Measurements from ENCODE around the gene ANKRD36C.
"Not testable (repeated sequence)": the region's sequence is repeated elsewhere in the genome, so short reads cannot be mapped to it uniquely, and the experiment has no call there.

ANKRD36C gene

GRCh38 chr2:95939947-95940346 lies 51.7 kb downstream of the ANKRD36C start:
- in situ Hi-C loops (cut with MboI; ENCODE audit: low sequenced_read_pairs, unreplicated experiment): not testable (repeated sequence)

GRCh38 chr2:95930740-95931139 lies 60.9 kb downstream of the ANKRD36C start:
- in situ Hi-C loops (cut with MboI; ENCODE audit: low sequenced_read_pairs, unreplicated experiment); DNase-seq (ENCODE audit: low spot score): not testable (repeated sequence)

More at GRCh38 chr2:95939947-95940346, 51.7 kb downstream of the ANKRD36C start:
- DNase-seq (ENCODE audit: low spot score): not testable (repeated sequence)

GRCh38 chr2:95917007-95917406 lies 74.6 kb downstream of the ANKRD36C start:
- DNase-seq (ENCODE audit: low spot score); in situ Hi-C loops (cut with MboI; ENCODE audit: low sequenced_read_pairs, unreplicated experiment): not testable (repeated sequence)

DNA sequence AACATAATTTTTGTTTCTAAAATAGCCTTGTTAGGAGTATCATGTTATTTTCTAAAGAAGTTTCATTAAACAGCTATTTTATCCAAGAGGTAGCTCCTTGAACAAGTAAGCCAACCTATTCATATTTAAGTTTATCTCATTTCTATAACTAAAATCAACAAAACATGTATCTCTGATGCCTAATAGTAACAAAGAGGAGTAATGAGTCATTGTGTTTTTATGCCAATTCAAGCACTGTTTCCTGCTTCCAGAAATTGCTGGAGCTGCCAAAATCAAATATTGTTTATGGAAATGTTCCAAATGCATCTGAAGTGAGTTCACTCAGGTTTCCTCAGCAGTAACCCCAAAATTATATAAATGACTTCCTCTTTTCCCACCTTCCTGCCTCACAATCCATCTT lies 76.5 kb downstream of the ANKRD36C start:
- in situ Hi-C loops (cut with MboI; ENCODE audit: low sequenced_read_pairs, unreplicated experiment); DNase-seq (ENCODE audit: low spot score): not testable (repeated sequence)

DNA sequence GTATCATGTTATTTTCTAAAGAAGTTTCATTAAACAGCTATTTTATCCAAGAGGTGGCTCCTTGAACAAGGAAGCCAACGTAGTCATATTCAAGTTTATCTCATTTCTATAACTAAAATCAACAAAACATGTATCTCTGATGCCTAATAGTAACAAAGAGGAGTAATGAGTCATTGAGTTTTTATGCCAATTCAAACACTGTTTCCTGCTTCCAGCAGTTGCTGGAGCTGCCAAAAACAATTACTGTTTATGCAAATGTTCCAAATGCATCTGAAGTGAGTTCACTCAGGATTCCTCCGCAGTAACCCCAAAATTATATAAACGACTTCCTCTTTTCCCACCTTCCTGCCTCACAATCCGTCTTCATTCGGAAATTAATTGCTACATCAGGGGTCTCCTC lies 80.2 kb downstream of the ANKRD36C start:
- in situ Hi-C loops (cut with MboI; ENCODE audit: low sequenced_read_pairs, unreplicated experiment); DNase-seq (ENCODE audit: low spot score): not testable (repeated sequence)

GRCh38 chr2:95894443-95894842 lies 97.2 kb downstream of the ANKRD36C start:
- DNase-seq (ENCODE audit: low spot score); in situ Hi-C loops (cut with MboI; ENCODE audit: low sequenced_read_pairs, unreplicated experiment): not testable (repeated sequence)

DNA sequence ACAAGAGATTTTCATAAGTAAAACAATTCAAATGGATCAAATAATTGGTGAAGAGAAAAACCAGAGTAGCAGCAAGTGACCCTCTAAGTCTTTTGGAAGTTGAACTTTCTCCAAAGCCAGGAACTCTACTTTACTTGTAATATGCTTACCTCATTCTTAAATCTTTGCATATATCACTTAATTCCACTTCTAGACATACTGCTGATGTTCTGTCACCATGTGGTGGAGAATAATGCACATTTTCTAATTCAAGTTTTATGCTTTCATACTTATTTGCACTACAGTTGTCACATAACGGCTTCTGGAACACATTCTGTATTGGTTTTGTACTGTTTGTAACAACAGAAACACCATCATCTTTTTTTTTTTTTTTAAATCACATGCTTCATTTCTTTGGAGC lies 123.7 kb downstream of the ANKRD36C start:
- DNase-seq (ENCODE audit: low spot score); in situ Hi-C loops (cut with MboI; ENCODE audit: low sequenced_read_pairs, unreplicated experiment): not testable (repeated sequence)

DNA sequence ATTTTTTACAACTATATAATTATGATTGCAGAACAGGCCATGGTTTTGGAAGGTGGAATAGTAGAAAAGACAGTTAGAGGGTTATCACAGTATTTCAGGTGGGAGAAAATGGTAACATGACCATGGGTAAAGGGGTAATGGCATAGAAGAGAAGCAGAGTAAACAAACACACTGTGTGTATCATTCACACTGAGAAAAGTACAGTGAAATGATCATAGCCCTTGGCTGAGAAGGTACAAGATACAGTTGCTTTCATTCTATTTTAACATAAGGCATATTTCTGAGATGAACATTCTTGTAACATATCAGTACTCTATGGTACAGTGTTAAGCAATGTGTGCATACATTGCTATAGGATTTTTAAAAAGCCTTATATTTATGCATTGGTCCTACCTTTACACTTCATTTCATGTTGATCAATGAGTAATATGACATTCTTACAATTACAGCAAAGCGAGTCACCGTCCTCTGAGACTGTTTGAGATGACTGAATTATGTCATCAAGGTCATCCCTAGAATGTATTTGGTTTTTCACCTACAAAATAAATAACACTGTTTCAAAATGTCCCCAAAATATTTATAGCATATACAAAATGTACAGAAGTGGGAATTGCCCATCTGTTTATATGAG lies 124.5 kb downstream of the ANKRD36C start:
- in situ Hi-C loops (cut with MboI; ENCODE audit: low sequenced_read_pairs, unreplicated experiment): not testable (repeated sequence)

GRCh38 chr2:95862121-95862520 lies 129.5 kb downstream of the ANKRD36C start:
- DNase-seq (ENCODE audit: low spot score); in situ Hi-C loops (cut with MboI; ENCODE audit: low sequenced_read_pairs, unreplicated experiment): not testable (repeated sequence)

More for the DNA sequence above, 124.5 kb downstream of the ANKRD36C start:
- not testable (repeated sequence) for DNase-seq (ENCODE audit: low spot score)

GRCh38 chr2:95836151-95836550 lies 155.5 kb downstream of the ANKRD36C start:
- TF ChIP-seq CTCF (IDR thresholded peaks at IDR 0.05; ENCODE audit: borderline replicate concordance, control extremely low read depth, extremely low read depth, insufficient read depth, missing control alignments): no peak
- in situ Hi-C loops (cut with MboI; ENCODE audit: low sequenced_read_pairs, unreplicated experiment): no loop called here
- DNase-seq (ENCODE audit: low spot score): no peak

GRCh38 chr2:95834077-95835013 lies 157.3 kb downstream of the ANKRD36C start:
- in situ Hi-C loops (cut with MboI; ENCODE audit: low sequenced_read_pairs, unreplicated experiment); DNase-seq (ENCODE audit: low spot score): not testable (repeated sequence)

- DNase-seq (ENCODE audit: low spot score); in situ Hi-C loops (cut with MboI; ENCODE audit: low sequenced_read_pairs, unreplicated experiment): not testable (repeated sequence)
Observed at GRCh38 chr2:95824218-95824617, 167.4 kb downstream of the ANKRD36C start.

DNA sequence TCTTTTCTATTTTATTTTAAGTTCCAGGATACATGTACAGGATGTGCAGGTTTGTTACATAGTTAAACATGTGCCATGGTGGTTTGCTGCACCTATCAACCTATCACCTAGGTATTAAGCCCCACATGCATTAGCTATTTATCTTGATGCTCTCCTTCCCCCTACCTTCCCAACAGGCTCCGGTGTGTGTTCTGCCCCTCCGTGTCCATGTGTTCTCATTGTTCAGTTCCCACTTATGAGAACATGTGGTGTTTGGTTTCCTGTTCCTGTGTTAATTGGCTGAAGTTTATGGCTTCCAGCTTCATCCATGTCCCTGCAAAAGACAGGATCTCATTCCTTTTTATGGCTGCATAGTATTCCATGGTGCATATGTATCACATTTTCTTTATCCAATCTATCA lies 174.1 kb downstream of the ANKRD36C start:
- in situ Hi-C loops (cut with MboI; ENCODE audit: low sequenced_read_pairs, unreplicated experiment); DNase-seq (ENCODE audit: low spot score): not testable (repeated sequence)

DNA sequence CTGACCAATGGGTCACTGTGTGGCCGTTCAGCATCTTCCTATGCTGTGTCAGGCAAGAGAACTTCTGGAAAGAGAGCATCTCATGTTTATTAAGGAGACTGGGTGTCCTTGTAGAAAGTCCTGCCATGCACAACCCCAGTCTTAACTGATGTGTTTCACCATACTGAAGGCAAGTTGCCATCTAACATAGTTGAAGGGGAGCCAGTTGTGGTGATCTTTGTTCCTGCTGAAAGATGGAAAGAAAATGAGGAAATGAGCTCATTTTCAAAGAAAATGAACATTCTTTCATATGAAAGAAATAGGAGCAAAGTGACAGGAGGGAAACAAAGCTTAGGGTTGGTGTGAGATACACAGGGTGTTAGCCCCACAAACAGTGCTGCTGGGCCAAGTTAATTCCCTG lies 178.3 kb downstream of the ANKRD36C start:
- in situ Hi-C loops (cut with MboI; ENCODE audit: low sequenced_read_pairs, unreplicated experiment): not testable (repeated sequence)

More for the DNA sequence above, 178.3 kb downstream of the ANKRD36C start:
- not testable (repeated sequence) for DNase-seq (ENCODE audit: low spot score)

Measured in GM13976 (cell line).